KMS-11 (cell line): Measurements from ENCODE around the gene ZMYND8.

ENCODE experiments used
- H2AFZ ChIP-seq: fragments of 200-600 bp; sonication (generic); 2 replicates; pipeline ENCODE4 v1.6.1; 2016; ENCODE audit warnings: antibody characterized with exemption, mixed run types, low read depth
- H3K27ac ChIP-seq: fragments of 200-600 bp; sonication (generic); 2 replicates; pipeline ENCODE4 v1.6.1; 2016; ENCODE audit warnings: mild to moderate bottlenecking, mixed run types
- H3K27me3 ChIP-seq: fragments of 200-600 bp; sonication (generic); 2 replicates; pipeline ENCODE4 v1.6.1; 2017; ENCODE audit warnings: mild to moderate bottlenecking, low read depth, mixed run types, moderate library complexity; ENCODE audit not compliant: insufficient read depth
- H3K36me3 ChIP-seq: fragments of 200-600 bp; sonication (generic); 2 replicates; pipeline ENCODE4 v1.6.1; 2017; ENCODE audit warnings: mild to moderate bottlenecking, mixed run types; ENCODE audit not compliant: insufficient read depth
- H3K4me1 ChIP-seq: fragments of 200-600 bp; sonication (generic); 2 replicates; pipeline ENCODE4 v1.6.1; 2016; ENCODE audit warnings: mild to moderate bottlenecking, low read depth, mixed run types; ENCODE audit not compliant: poor library complexity, severe bottlenecking
- H3K4me2 ChIP-seq: fragments of 200-600 bp; sonication (generic); 2 replicates; pipeline ENCODE4 v1.7.0; 2016; ENCODE audit warnings: mild to moderate bottlenecking, mixed run types
- H3K4me3 ChIP-seq: fragments of 200-600 bp; sonication (generic); IDR thresholded peaks from 2 replicates; pipeline ENCODE4 v1.6.1; 2017; ENCODE audit warnings: low read depth, low read length, mixed read lengths; ENCODE audit not compliant: insufficient read depth
- H3K79me2 ChIP-seq: fragments of 200-600 bp; sonication (generic); 2 replicates; pipeline ENCODE4 v1.6.1; 2016; ENCODE audit warnings: low read depth, mixed run types; ENCODE audit not compliant: insufficient read depth
- H3K9ac ChIP-seq: fragments of 200-600 bp; sonication (generic); 2 replicates; pipeline ENCODE4 v1.6.1; 2016; ENCODE audit warnings: mild to moderate bottlenecking, mixed run types
- H4K20me1 ChIP-seq: fragments of 200-600 bp; sonication (generic); 2 replicates; pipeline ENCODE4 v1.6.1; 2016; ENCODE audit warnings: mild to moderate bottlenecking, mixed run types; ENCODE audit not compliant: insufficient read depth
- CTCF ChIP-seq: fragments of 200-600 bp; sonication (generic); conservative IDR thresholded peaks from 2 replicates; pipeline ENCODE4 v1.6.1; 2017; ENCODE audit warnings: low read depth, mild to moderate bottlenecking, antibody characterized with exemption, low read length, moderate library complexity, mixed read lengths

Gene ZMYND8

GRCh38 chr20:47238780-47239718, 117.5 kb downstream of the ZMYND8 start:
- Histone ChIP-seq H3K27ac (no peak overlapping the region), H3K4me1 (no peaks in the 10 kb centered on the region), H3K36me3 (peaks cover 7% of the 10 kb centered on the region; the same call in 1 of the 2 replicates), H2AFZ (no peak overlapping the region), H3K27me3 (no peaks in the 10 kb centered on the region), H3K9ac (no peak overlapping the region), H3K4me3 (no peak overlapping the region), H3K4me2 (no peak overlapping the region), H4K20me1 (no peaks in the 10 kb centered on the region), H3K79me2 (no peaks in the 10 kb centered on the region)
- TF ChIP-seq CTCF = no peak

DNA sequence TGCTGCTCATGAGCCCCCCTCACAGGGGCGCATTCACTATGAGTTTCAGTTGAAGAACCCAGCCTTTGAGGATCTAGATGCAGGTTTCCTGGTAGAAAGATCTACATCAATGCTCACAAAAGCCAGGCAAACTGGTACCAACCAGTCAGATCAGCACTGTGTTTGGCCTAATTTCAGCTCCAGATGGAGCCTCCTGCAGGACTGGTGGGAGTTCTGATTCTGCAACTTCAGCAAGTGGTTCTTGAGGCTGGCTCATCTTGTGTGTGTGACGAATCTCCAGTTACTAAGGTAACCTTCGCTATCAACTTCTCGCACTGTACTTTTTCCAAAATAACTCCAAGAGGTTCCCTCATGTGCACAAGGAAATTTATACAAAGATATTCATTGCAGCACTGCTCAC, 118.8 kb downstream of the ZMYND8 start:
- Histone ChIP-seq H4K20me1 (no peaks in the 10 kb centered on the region), H3K36me3 (peaks cover 7% of the 10 kb centered on the region; the same call in 1 of the 2 replicates), H3K4me2 (no peak overlapping the region), H3K27me3 (no peaks in the 10 kb centered on the region), H3K4me3 (no peak overlapping the region), H3K4me1 (no peaks in the 10 kb centered on the region), H3K79me2 (no peaks in the 10 kb centered on the region), H2AFZ (no peak overlapping the region), H3K9ac (no peak overlapping the region), H3K27ac (no peak overlapping the region)
- TF ChIP-seq CTCF = no peak

DNA sequence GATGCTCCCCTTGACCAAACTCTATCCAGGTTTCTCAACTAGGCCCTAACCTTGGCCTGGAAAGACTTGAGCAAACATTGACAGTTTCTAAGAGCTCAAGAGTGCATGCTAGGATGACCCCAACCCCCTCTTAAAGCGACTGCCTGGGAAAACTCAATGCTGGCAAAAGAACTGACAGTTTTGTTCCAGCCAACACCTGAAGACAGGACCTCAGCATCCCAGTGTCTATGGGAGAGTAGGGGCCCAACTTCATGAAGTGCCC, 119.9 kb downstream of the ZMYND8 start:
- Histone ChIP-seq H2AFZ (no peak overlapping the region), H3K4me1 (no peaks in the 10 kb centered on the region), H3K9ac (no peak overlapping the region), H4K20me1 (no peaks in the 10 kb centered on the region), H3K4me3 (no peak overlapping the region), H3K4me2 (no peak overlapping the region), H3K79me2 (no peaks in the 10 kb centered on the region), H3K27ac (no peak overlapping the region), H3K36me3 (peaks cover 10% of the 10 kb centered on the region; the same call in 1 of the 2 replicates), H3K27me3 (no peaks in the 10 kb centered on the region)
- no peak for TF ChIP-seq CTCF

DNA sequence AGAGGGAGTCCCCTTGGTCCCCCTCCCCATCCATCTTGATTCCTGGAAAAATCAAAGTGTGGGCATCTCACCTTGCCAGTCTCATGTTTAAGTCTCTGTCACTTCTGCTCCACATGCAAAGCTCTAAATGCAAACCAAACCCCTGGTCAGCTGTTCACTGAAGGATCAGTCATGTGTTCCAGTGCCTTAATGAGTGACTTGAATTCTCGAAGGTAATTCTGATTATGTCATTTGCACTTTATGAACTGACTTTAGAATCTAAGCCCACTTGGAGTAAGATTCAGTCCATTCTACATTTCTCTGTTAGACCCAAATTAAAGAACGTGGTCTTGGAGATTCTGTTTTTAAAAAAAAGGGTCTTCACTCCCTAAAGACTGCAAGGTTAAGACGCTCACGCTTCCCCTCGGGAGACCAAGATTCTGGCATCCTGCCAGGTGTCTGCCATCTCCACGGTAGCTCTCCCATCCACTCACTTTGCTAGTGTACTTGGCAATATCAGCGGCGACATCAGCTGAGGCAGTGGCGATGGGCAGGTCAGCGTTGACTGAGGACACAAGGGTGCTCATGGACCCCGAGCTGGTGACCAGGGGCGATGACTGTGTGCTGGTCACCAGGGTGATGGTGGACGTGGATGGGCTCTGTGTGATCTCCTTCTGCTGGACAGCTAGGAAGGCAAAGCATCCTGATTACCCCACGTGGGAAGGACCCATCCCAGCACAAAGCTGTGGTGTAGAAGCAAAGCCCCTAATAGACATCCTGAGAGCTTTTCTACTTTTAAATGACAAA, 120.5 kb downstream of the ZMYND8 start:
- H3K9ac ChIP-seq = no peak overlapping the region
- no peaks in the 10 kb centered on the region for H3K4me1 ChIP-seq
- no peaks in the 10 kb centered on the region for H3K27me3 ChIP-seq
- H2AFZ ChIP-seq = no peak overlapping the region
- no peak for TF ChIP-seq CTCF
- no peak overlapping the region for H3K27ac ChIP-seq
- H4K20me1 ChIP-seq = no peaks in the 10 kb centered on the region
- peaks cover 10% of the 10 kb centered on the region; the same call in 1 of the 2 replicates for H3K36me3 ChIP-seq
- H3K79me2 ChIP-seq = no peaks in the 10 kb centered on the region
- no peak overlapping the region for H3K4me3 ChIP-seq
- H3K4me2 ChIP-seq = no peak overlapping the region
